NB4 (cell line): Measurements from ENCODE around the gene DUT.

Experiments used
- DNase-seq: peaks from one replicate; pipeline ENCODE4 v3.0.0; 2010; ENCODE audit warnings: low read depth
- H3K4me3 ChIP-seq: one replicate; pipeline ENCODE4 v1.5.1; 2011; ENCODE audit warnings: mild to moderate bottlenecking, low read depth, low read length, moderate library complexity
- CTCF ChIP-seq: IDR thresholded peaks from one replicate; pipeline ENCODE4 v1.5.1; 2012; ENCODE audit warnings: low read depth, low read length
- MAX ChIP-seq: IDR thresholded peaks from 2 replicates; pipeline ENCODE4 v1.6.1; 2011; ENCODE audit warnings: low read depth, low read length
- MYC ChIP-seq: IDR thresholded peaks from 2 replicates; pipeline ENCODE4 v1.6.1; 2011; ENCODE audit warnings: low read depth, low read length
- POLR2A ChIP-seq: IDR thresholded peaks from 2 replicates; pipeline ENCODE4 v1.6.1; 2011; ENCODE audit warnings: mild to moderate bottlenecking; ENCODE audit not compliant: insufficient read length; ENCODE audit errors: extremely low read depth

Gene DUT

GRCh38 chr15:48331796-48332641, 790 bp downstream of the DUT start:
- H3K4me3 ChIP-seq, result peak overlapping the region; percentile 99
- peak; percentile 91 for DNase-seq
- TF ChIP-seq MYC (peak; percentile 87), CTCF (no peak), POLR2A (peak; percentile 75), MAX (peak; percentile 51)

GRCh38 chr15:48332642-48333034, 1.4 kb downstream of the DUT start:
- peak; percentile 14 for DNase-seq
- TF ChIP-seq MYC, result no peak
- TF ChIP-seq CTCF, result no peak
- no peak for TF ChIP-seq MAX
- TF ChIP-seq POLR2A, result no peak
- peak overlapping the region; percentile 99 for H3K4me3 ChIP-seq

GRCh38 chr15:48333540-48333939, 2.3 kb downstream of the DUT start:
- DNase-seq, result peak; percentile 44
- no peak for TF ChIP-seq MYC
- no peak for TF ChIP-seq MAX
- TF ChIP-seq POLR2A, result no peak
- no peak for TF ChIP-seq CTCF
- H3K4me3 ChIP-seq, result peak overlapping the region; percentile 99

GRCh38 chr15:48334260-48334659, 3.0 kb downstream of the DUT start:
- H3K4me3 ChIP-seq, result peak overlapping the region; percentile 99

GRCh38 chr15:48336940-48337339, 5.7 kb downstream of the DUT start:
- TF ChIP-seq POLR2A (no peak), CTCF (peak; percentile 42)
- DNase-seq, result peak; percentile 36
- no peak overlapping the region for H3K4me3 ChIP-seq

More at GRCh38 chr15:48334260-48334659, 3.0 kb downstream of the DUT start:
- peak; percentile 30 for TF ChIP-seq CTCF
- no peak for TF ChIP-seq MAX
- DNase-seq, result peak; percentile 63

GRCh38 chr15:48337607-48338006, 6.4 kb downstream of the DUT start:
- DNase-seq, result no peak
- H3K4me3 ChIP-seq, result no peak overlapping the region
- TF ChIP-seq MYC (no peak), MAX (no peak), CTCF (no peak), POLR2A (no peak)
